Hepatocyte (in vitro differentiated cells): ENCODE results near the gene CREB5. TPM values are rescaled to one million over a fixed set of nuclear protein-coding genes. Genes with fewer than 3 reads are reported as not detected.

Experiments
- DNase-seq: peaks from one replicate; pipeline ENCODE4 v3.0.0-alpha.2; 2016; ENCODE audit warnings: low spot score
- H2AFZ ChIP-seq: fragments of 200-600 bp; sonication (generic); 2 replicates; pipeline ENCODE4 v1.6.0; 2016; ENCODE audit warnings: antibody characterized with exemption, mild to moderate bottlenecking
- H3K27ac ChIP-seq: fragments of 200-600 bp; sonication (generic); 2 replicates; pipeline ENCODE4 v1.5.1; 2016; ENCODE audit warnings: mild to moderate bottlenecking
- H3K27me3 ChIP-seq: fragments of 200-600 bp; sonication (generic); 2 replicates; pipeline ENCODE4 v1.6.1; 2016
- H3K36me3 ChIP-seq: fragments of 200-600 bp; sonication (generic); replicated peaks from 2 replicates; pipeline ENCODE4 v1.5.1; 2016; ENCODE audit warnings: low read depth; ENCODE audit not compliant: insufficient read depth
- H3K4me1 ChIP-seq: fragments of 200-600 bp; sonication (generic); 2 replicates; pipeline ENCODE4 v1.5.1; 2016; ENCODE audit warnings: mild to moderate bottlenecking, moderate library complexity; ENCODE audit not compliant: insufficient read depth
- H3K4me2 ChIP-seq: fragments of 200-600 bp; sonication (generic); 2 replicates; pipeline ENCODE4 v1.6.0; 2016
- H3K4me3 ChIP-seq: fragments of 200-600 bp; sonication (generic); 2 replicates; pipeline ENCODE4 v1.5.1; 2016; ENCODE audit warnings: mild to moderate bottlenecking
- H3K79me2 ChIP-seq: fragments of 200-600 bp; sonication (generic); 2 replicates; pipeline ENCODE4 v1.6.0; 2017; ENCODE audit warnings: mild to moderate bottlenecking
- H3K9me2 ChIP-seq: fragments of 200-600 bp; sonication (generic); replicated peaks from 2 replicates; pipeline ENCODE4 v1.6.0; 2017; ENCODE audit warnings: mild to moderate bottlenecking; ENCODE audit not compliant: insufficient read depth
- H3K9me3 ChIP-seq: fragments of 200-600 bp; sonication (generic); 2 replicates; pipeline ENCODE4 v1.5.1; 2016; ENCODE audit warnings: low read depth, mild to moderate bottlenecking
- H4K20me1 ChIP-seq: fragments of 200-600 bp; sonication (generic); 2 replicates; pipeline ENCODE4 v1.6.0; 2016; ENCODE audit warnings: mild to moderate bottlenecking; ENCODE audit not compliant: insufficient read depth, poor library complexity, severe bottlenecking
- CTCF ChIP-seq: fragments of 200-600 bp; sonication (generic); IDR thresholded peaks from 2 replicates; pipeline ENCODE4 v1.5.1; 2016; ENCODE audit warnings: antibody characterized with exemption, mild to moderate bottlenecking; ENCODE audit not compliant: poor library complexity
- EZH2 ChIP-seq: fragments of 200-600 bp; sonication (generic); IDR thresholded peaks from 2 replicates; pipeline ENCODE4 v1.6.1; 2016; ENCODE audit warnings: antibody characterized with exemption, mild to moderate bottlenecking, borderline replicate concordance
- EZH2phosphoT487 ChIP-seq: fragments of 200-600 bp; sonication (generic); IDR thresholded peaks from one replicate; pipeline ENCODE4 v1.6.1; 2018; ENCODE audit warnings: antibody characterized with exemption, mild to moderate bottlenecking, low read depth, moderate library complexity; ENCODE audit not compliant: unreplicated experiment, severe bottlenecking
- WGBS: methylation state at CpG from one replicate; pipeline ENCODE4 v1.1.6; 2016; ENCODE audit warnings: low lambda C conversion rate; ENCODE audit errors: missing lambda C conversion rate; 5-methylcytosine and 5-hydroxymethylcytosine counted together
- polyA plus RNA-seq: library from polyadenylated mRNA; unstranded; fragments of >200 nt; fragmentation: Nextera tagmentation; extraction: Ambion mirVana; gene quantifications from 2 replicates; pipeline ENCODE4 v1.2.1, GENCODE V29; 2016
- total RNA-seq: library from RNA; depleted of rRNA; stranded (reverse); fragments of >200 nt; gene quantifications from 2 replicates; pipeline ENCODE4 v1.2.3, GENCODE V29; 2014

The CREB5 gene
- total and polyA plus RNA-seq, 2 experiments from 2014 or later = 14.0 to 27.9 TPM

- Histone ChIP-seq H3K27ac (no peak overlapping the region), H3K4me1 (peaks cover 24% of the 10 kb centered on the region), H3K9me2 (no peaks in the 10 kb centered on the region), H3K9me3 (no peaks in the 10 kb centered on the region), H3K36me3 (no peaks in the 10 kb centered on the region), H3K4me3 (no peak overlapping the region), H2AFZ (no peak overlapping the region), H3K79me2 (no peaks in the 10 kb centered on the region), H4K20me1 (no peaks in the 10 kb centered on the region), H3K4me2 (no peak overlapping the region), H3K27me3 (no peaks in the 10 kb centered on the region)
- TF ChIP-seq CTCF (no peak), EZH2 (no peak), EZH2phosphoT487 (no peak)
- DNase-seq = no peak
- WGBS = 76% methylated on average over 5 of the region's 5 CpGs
Observed at GRCh38 chr7:28591041-28591674, 178.8 kb downstream of the CREB5 start.

- DNase-seq = no peak
- TF ChIP-seq EZH2 = no peak
- no peak for TF ChIP-seq EZH2phosphoT487
- no peak for TF ChIP-seq CTCF
- Histone ChIP-seq H3K79me2 (no peaks in the 10 kb centered on the region), H3K4me2 (no peak overlapping the region), H3K4me1 (peaks cover 18% of the 10 kb centered on the region), H4K20me1 (no peaks in the 10 kb centered on the region), H2AFZ (no peak overlapping the region), H3K9me2 (no peaks in the 10 kb centered on the region), H3K4me3 (no peak overlapping the region), H3K36me3 (no peaks in the 10 kb centered on the region), H3K27me3 (no peaks in the 10 kb centered on the region), H3K9me3 (no peaks in the 10 kb centered on the region), H3K27ac (no peak overlapping the region)
- 71% methylated on average over 2 of the region's 2 CpGs for WGBS
Observed at GRCh38 chr7:28591725-28592349, 179.5 kb downstream of the CREB5 start.

GRCh38 chr7:28592861-28593260, 180.5 kb downstream of the CREB5 start:
- no peak overlapping the region for H2AFZ ChIP-seq
- no peak overlapping the region for H3K4me3 ChIP-seq
- no peaks in the 10 kb centered on the region for H3K9me3 ChIP-seq
- no peaks in the 10 kb centered on the region for H3K36me3 ChIP-seq
- H3K27ac ChIP-seq = no peak overlapping the region
- no peaks in the 10 kb centered on the region for H3K79me2 ChIP-seq
- H4K20me1 ChIP-seq = no peaks in the 10 kb centered on the region
- TF ChIP-seq EZH2phosphoT487 (no peak), EZH2 (no peak), CTCF (no peak)
- no peaks in the 10 kb centered on the region for H3K27me3 ChIP-seq
- WGBS = 95% methylated on average over 3 of the region's 3 CpGs
- no peaks in the 10 kb centered on the region for H3K9me2 ChIP-seq
- peaks cover 8% of the 10 kb centered on the region for H3K4me1 ChIP-seq
- H3K4me2 ChIP-seq = no peak overlapping the region
- no peak for DNase-seq
